Panc1 (cell line): ENCODE results near the gene VWA8.

ENCODE experiments used
- CTCF ChIP-seq: fragments of 450-650 bp; IDR thresholded peaks from 2 replicates; pipeline ENCODE4 v1.5.1; 2017; ENCODE audit warnings: mild to moderate bottlenecking
- POLR2AphosphoS5 ChIP-seq: IDR thresholded peaks from 2 replicates; pipeline ENCODE4 v1.6.1; 2012; ENCODE audit warnings: mild to moderate bottlenecking, low read depth, low read length, moderate library complexity
- REST ChIP-seq, 2 experiments: IDR thresholded peaks; 2 replicates each; pipeline ENCODE4 v1.6.1; 2011 to 2012; ENCODE audit warnings: low read depth in 2 of 2, control low read depth in 1 of 2, low read length in 1 of 2, mild to moderate bottlenecking in 1 of 2, moderate library complexity in 1 of 2; ENCODE audit not compliant: insufficient read depth in 1 of 2
- TCF7L2 ChIP-seq: IDR thresholded peaks from 2 replicates; pipeline ENCODE4 v1.6.1; 2011; ENCODE audit warnings: mild to moderate bottlenecking, low read depth, low read length, inconsistent platforms

- TF ChIP-seq CTCF (no peak), POLR2AphosphoS5 (no peak), TCF7L2 (no peak), REST (IDR thresholded peaks at IDR 0.05; ENCODE audit: insufficient read depth in 1 of 2, low read depth in 2 of 2, low read length in 1 of 2) (no peak)
Observed at GRCh38 chr13:41765020-41765419, 195.9 kb downstream of the VWA8 start.
